HFFc6 (cell line): ENCODE data around the gene POC1A. TPM values are rescaled to one million over a fixed set of nuclear protein-coding genes. Genes with fewer than 3 reads are reported as not detected.
"Not testable (repeated sequence)": the region's sequence is repeated elsewhere in the genome, so short reads cannot be mapped to it uniquely, and the experiment has no call there.

Experiments
- DNase-seq: peaks from one replicate; pipeline ENCODE4 v3.0.0-alpha.2; 2018
- H3K27ac Mint-ChIP-seq: 2 replicates; pipeline ENCODE4 v1.8.0; 2020; ENCODE audit warnings: mild to moderate bottlenecking, mixed read lengths
- H3K27me3 Mint-ChIP-seq: 2 replicates; pipeline ENCODE4 v1.8.0; 2021; ENCODE audit warnings: mild to moderate bottlenecking, moderate library complexity, mixed read lengths; ENCODE audit not compliant: insufficient read depth
- H3K36me3 Mint-ChIP-seq: 2 replicates; pipeline ENCODE4 v1.8.0; 2021; ENCODE audit warnings: low read depth, mixed read lengths
- H3K4me1 Mint-ChIP-seq: 2 replicates; pipeline ENCODE4 v1.8.0; 2020; ENCODE audit warnings: low read depth, mixed read lengths
- H3K4me3 Mint-ChIP-seq: 2 replicates; pipeline ENCODE4 v1.8.0; 2020; ENCODE audit warnings: mild to moderate bottlenecking, moderate library complexity, mixed read lengths
- H3K9me3 Mint-ChIP-seq: 2 replicates; pipeline ENCODE4 v1.8.0; 2020; ENCODE audit warnings: mild to moderate bottlenecking, mixed read lengths
- total RNA-seq, 6 experiments: library from RNA; stranded (reverse); fragmentation: NEBNext Ultra II Directional; extraction: Animal tissue kit (Norgen Biotek cat#: 25700); gene quantifications; 2 replicates in 1 of 6; 3 replicates in 5 of 6; pipeline ENCODE4 v1.2.3, GENCODE V29; 2021
- TF ChIP-seq, protein P1 (sequence below): fragments of 200-600 bp; sonication (generic); IDR thresholded peaks from 2 replicates; pipeline ENCODE4 v1.5.0; 2021; ENCODE audit warnings: antibody characterized with exemption, mild to moderate bottlenecking

Gene POC1A
- total RNA-seq, 6 experiments from 2014 or later = 11.0 to 21.3 (median 20.5) TPM

DNA sequence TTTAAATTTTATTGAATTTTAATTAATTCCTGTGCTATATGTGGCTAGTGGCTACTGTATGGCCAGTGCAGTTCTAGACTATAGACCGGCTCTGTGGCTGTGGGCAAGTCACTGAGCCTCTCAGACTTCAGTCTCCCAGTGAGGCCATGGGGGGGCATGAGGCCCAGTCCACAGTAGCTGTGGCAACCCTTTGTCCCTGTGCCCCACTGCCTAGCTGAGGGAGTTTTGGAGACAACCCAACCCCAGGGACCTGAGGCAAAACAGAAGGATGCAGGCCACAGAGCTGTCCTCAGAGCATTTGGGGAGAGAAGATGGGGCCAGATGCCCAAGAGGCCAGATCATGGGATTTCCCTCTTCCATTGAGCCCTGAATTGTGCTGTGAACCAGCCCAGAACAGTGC, 18.9 kb upstream of the POC1A start:
- H3K9me3 Mint-ChIP-seq = no peaks in the 10 kb centered on the region
- no peaks in the 10 kb centered on the region for H3K36me3 Mint-ChIP-seq
- DNase-seq = no peak
- H3K27ac Mint-ChIP-seq = no peak overlapping the region
- no peak overlapping the region for H3K4me3 Mint-ChIP-seq
- TF ChIP-seq, protein P1, sequence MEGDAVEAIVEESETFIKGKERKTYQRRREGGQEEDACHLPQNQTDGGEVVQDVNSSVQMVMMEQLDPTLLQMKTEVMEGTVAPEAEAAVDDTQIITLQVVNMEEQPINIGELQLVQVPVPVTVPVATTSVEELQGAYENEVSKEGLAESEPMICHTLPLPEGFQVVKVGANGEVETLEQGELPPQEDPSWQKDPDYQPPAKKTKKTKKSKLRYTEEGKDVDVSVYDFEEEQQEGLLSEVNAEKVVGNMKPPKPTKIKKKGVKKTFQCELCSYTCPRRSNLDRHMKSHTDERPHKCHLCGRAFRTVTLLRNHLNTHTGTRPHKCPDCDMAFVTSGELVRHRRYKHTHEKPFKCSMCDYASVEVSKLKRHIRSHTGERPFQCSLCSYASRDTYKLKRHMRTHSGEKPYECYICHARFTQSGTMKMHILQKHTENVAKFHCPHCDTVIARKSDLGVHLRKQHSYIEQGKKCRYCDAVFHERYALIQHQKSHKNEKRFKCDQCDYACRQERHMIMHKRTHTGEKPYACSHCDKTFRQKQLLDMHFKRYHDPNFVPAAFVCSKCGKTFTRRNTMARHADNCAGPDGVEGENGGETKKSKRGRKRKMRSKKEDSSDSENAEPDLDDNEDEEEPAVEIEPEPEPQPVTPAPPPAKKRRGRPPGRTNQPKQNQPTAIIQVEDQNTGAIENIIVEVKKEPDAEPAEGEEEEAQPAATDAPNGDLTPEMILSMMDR = no peak
- H3K27me3 Mint-ChIP-seq = peaks cover 7% of the 10 kb centered on the region
- peaks cover 17% of the 10 kb centered on the region for H3K4me1 Mint-ChIP-seq

DNA sequence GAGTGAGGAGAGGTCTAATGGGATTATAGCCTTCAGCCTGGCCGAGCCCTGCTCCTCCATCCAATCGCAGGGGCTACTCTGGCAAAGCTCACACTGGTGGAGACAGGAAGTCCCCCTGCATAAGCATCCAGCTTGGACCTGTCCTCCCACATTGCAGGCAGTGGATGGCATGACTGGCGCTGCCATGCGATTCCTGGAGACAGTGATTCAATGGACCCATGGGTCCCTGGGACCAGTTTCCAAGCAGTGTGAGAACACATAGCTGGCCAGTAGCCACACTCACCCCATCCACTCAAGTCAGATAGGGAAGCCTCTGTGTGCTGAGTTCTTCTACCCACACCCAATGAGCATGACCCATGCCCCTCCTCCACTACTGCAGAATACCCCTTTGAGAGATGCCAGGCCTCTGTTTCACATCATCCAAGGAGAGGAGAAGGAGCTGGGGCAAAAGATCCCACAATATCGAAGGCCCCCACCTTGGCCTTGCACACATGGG, 18.1 kb upstream of the POC1A start:
- H3K27me3 Mint-ChIP-seq = peaks cover 7% of the 10 kb centered on the region
- H3K4me3 Mint-ChIP-seq = no peak overlapping the region
- no peaks in the 10 kb centered on the region for H3K36me3 Mint-ChIP-seq

DNA sequence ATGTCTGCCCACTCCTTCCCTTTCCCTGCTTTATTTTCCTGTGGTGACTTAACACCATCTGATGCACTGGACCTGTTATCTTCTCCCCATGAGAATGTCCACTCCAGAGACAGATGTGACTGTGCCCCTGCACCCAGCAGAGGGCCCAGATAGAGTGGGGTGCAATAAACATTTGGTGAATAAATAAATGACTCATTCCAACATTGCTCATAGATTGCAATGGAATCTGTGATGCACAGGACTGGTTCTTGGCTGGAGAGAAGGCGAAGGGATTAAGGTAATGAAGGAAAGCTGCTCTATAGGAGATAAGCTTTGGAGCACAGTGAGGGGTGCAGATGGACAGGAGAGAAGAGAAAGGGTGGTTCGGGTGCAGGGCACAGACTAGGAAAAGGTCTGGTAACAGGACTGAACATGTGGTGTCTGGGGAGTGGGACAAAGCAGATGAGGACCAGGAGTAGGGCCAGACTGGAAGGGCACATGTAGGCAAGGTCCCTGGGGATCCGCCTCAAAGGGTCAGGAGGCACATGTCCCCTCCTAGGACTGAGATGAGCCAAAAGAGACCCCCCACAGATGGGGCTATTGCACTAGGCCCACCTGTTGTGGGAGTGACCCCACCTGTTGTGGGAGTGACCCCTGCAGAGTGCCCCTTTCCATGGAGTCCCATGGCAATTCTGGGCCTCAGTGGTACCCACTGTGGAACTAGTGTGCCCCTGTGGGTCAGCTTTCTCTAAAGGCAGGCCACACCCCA, 17.5 kb upstream of the POC1A start:
- H3K4me3 Mint-ChIP-seq = peak overlapping the region; percentile 22; the same call in 1 of the 2 replicates
- H3K9me3 Mint-ChIP-seq = no peaks in the 10 kb centered on the region
- peak; percentile 65 for DNase-seq
- peaks cover 17% of the 10 kb centered on the region for H3K4me1 Mint-ChIP-seq
- H3K27me3 Mint-ChIP-seq = peaks cover 7% of the 10 kb centered on the region
- peak overlapping the region; percentile 63 for H3K27ac Mint-ChIP-seq
- TF ChIP-seq, protein P1 = peak; percentile 52
- H3K36me3 Mint-ChIP-seq = no peaks in the 10 kb centered on the region

More for the DNA sequence above, 18.1 kb upstream of the POC1A start:
- TF ChIP-seq, protein P1 = no peak
- peaks cover 17% of the 10 kb centered on the region for H3K4me1 Mint-ChIP-seq
- no peak for DNase-seq
- no peaks in the 10 kb centered on the region for H3K9me3 Mint-ChIP-seq
- H3K27ac Mint-ChIP-seq = no peak overlapping the region

DNA sequence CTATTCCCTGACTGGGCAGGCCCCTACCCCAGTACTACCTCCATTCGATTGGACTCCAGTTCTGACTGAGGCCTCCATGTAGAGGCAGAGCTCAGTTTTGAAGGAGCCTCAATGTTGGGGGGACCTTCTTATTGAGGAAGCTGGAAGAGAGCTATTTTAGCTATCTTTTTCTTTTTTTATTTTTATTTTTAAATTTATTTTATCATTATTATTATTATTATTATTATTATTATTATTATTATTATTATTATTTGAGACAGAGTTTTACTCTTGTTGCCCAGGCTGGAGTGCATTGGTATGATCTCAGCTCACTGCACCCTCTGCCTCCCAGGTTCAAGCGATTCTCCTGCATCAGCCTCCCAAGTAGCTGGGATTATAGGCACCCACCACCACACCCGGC, 16.0 kb upstream of the POC1A start:
- H3K4me1 Mint-ChIP-seq = peaks cover 16% of the 10 kb centered on the region
- not testable (repeated sequence) for H3K27me3 Mint-ChIP-seq, H3K4me3 Mint-ChIP-seq, H3K36me3 Mint-ChIP-seq, H3K27ac Mint-ChIP-seq, DNase-seq, H3K9me3 Mint-ChIP-seq

DNA sequence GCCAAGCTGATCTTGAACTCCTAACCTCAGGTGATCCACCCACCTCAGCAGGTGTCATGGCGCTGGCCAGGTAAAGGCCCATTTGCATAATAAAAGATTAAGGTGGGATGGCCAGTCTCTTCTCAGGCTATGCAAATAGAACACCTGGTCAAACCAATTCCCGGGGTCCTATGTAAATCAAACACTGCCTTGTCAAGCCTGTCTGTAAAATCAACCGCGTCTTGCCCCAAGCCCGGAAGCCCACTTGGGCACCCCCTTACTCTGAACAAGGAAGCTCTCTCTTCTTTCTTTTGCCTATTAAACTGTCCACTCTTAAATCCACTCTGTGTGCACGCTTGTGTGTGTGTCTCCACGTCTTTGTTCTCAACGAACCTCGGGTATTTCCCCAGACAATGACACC, 13.0 kb upstream of the POC1A start:
- H3K9me3 Mint-ChIP-seq = no peaks in the 10 kb centered on the region
- H3K4me1 Mint-ChIP-seq = peaks cover 11% of the 10 kb centered on the region
- no peak overlapping the region for H3K27ac Mint-ChIP-seq
- H3K4me3 Mint-ChIP-seq = no peak overlapping the region
- H3K27me3 Mint-ChIP-seq = peaks cover 1% of the 10 kb centered on the region; the same call in 1 of the 2 replicates
- DNase-seq = no peak
- no peaks in the 10 kb centered on the region for H3K36me3 Mint-ChIP-seq
- TF ChIP-seq, protein P1 = no peak

DNA sequence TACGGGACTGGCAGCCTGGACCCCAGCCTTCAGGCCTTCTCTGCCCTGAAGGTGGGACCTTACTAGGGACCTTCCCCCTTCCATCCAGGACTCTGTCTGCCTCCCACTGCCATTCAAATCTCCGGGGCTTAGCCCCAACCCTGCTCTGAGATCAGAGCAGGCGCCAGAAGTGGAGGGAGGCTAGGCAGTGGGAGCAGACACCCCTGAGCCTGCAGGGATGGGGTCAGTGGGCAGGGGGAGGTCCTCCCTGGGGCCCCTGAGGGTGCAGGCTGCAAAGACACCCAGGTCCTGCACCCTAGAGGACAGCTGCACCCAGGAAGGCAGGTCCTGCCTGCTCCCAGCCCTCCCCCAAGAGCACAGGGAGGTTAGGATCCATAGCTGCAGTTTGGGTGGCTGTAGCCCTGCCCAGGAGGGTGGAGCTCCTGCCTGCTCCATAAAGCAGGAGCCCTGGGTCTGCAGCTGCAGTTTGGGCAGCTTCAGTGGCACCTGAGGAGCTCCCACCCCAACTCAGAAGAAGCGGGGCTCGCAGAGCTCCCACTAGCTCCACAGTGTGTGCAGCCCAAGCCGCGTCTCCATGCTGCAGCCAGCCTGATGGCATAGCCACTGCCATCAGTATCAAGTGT, 8.1 kb upstream of the POC1A start:
- H3K4me1 Mint-ChIP-seq = no peaks in the 10 kb centered on the region
- H3K27me3 Mint-ChIP-seq = peaks cover 3% of the 10 kb centered on the region; the same call in 1 of the 2 replicates
- H3K4me3 Mint-ChIP-seq = no peak overlapping the region
- no peak for DNase-seq
- TF ChIP-seq, protein P1 = no peak
- H3K9me3 Mint-ChIP-seq = no peaks in the 10 kb centered on the region
- H3K27ac Mint-ChIP-seq = no peak overlapping the region
- H3K36me3 Mint-ChIP-seq = no peaks in the 10 kb centered on the region
